Measurements from ENCODE around the gene CHTF18. TPM values are rescaled to one million over a fixed set of nuclear protein-coding genes. Genes with fewer than 3 reads are reported as not detected.

CHTF18 gene
- total RNA-seq, 4 donors from 2014 or later: 2.0 to 8.8 (median 3.4) TPM

DNA sequence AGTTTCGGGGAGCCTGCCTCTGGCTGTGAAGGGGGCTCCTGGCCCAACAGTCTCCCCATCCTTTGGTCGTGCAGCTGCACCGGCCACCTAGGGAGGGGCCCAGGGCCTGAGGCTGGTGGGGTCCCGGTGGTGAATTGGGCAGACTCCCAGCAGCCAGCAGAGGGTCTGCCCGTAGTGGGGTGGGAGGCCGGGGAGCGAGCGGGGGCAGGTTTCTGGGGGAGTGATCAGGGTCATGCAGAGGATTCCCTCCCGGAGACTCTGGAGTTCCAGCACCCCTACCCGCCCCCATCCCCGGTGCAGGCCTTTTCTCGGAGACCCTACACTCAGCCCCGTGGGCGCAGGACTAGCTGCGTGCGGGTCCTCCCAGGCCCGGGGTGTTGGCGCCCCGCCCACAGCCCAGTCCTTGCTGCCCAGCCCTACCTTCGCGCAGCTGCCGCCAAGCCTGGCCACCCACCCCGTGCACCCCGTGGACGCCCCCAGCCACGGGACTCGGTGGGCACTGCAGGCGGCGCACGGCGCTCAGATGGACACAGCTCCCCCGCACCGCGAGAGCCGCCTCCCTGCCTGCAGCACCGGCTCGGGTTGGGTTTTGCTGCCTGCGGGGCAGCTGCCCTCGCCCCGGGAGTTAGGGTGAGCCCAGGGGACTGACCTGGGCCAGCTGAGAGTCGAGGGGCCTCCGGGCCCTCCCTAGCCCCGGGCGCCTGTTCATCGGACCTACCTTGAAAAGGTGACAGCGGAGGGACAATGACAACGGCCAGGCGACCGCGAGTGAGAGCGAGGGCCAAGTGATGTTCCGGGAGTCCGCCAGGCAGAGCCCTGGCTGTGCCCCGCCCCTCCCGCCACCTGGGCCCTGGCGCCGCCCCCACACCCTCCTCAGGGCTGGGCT is 11.8 kb downstream of the CHTF18 start, which contains the start of gene GNG13:
Gene GNG13 (minus strand): TSS at position 787 of the 886 bp plus-strand sequence. CDS start 1,657 bp downstream, outside the sequence.
- DNase-seq (ENCODE audit: extremely low spot score): no peak
- TF ChIP-seq CTCF (IDR thresholded peaks at IDR 0.05) (no peak), POLR2AphosphoS5 (IDR thresholded peaks at IDR 0.05) (no peak), EP300 (IDR thresholded peaks at IDR 0.05) (no peak), POLR2A (IDR thresholded peaks at IDR 0.05; ENCODE audit: low read depth) (no peak)
- no peaks in the 10 kb centered on the region for H3K36me3 ChIP-seq
- no peak within 1 kb of the TSS for H3K4me3 ChIP-seq
- WGBS: 10% methylated on average over 19 of the region's 57 CpGs
- H3K9me3 ChIP-seq: no peaks in the 10 kb centered on the region
- peaks cover 0 to 97% (median 28%) of the 10 kb centered on the region in 4 donors for H3K27me3 ChIP-seq
- H3K27ac ChIP-seq (replicated peaks in 1 of 4): no peak within 1 kb of the TSS
- peaks cover 0 to 10% (median 3%) of the 10 kb centered on the region in 4 donors for H3K4me1 ChIP-seq
- intact Hi-C loops (cut with DNase I): no loop called here

DNA sequence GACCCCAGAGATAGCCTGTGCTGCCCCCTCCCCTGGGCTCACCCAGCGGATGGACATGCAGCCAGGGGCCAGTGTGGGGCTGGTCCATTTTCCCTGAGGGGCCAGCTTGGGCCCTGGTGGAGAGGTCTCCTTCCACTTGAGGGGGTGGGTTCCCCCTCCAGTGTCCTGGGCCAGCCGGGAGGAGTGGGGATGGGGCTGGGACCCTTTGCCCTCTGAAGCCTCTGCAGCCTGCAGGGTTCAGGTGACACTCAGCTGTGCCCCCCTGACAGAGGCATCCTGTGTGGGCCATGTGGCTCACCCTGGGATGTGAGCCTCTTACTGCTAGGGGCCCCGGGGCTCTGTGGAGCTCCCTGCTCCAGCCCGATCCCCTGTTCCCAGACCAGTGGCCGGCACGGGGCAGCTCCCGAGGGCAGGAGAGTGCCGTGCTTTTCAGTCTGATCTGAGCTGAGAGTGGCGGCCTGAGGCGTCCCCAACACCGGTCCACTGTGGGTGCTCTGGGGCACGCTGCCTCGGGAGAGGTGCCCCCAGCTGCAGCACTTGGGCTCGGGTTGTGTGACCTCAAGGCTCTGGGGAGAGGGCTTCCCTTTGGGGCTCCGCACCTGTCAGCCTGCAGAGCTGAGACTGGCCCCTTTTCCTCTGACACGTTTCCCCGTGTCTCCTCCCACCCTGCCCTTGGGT is 12.6 kb downstream of the CHTF18 start:
- H3K27ac ChIP-seq (replicated peaks in 1 of 4): no peak overlapping the region
- WGBS: 20% methylated on average over 3 of the region's 17 CpGs
- H3K9me3 ChIP-seq: no peaks in the 10 kb centered on the region
- H3K36me3 ChIP-seq: no peaks in the 10 kb centered on the region
- H3K4me3 ChIP-seq: no peak overlapping the region
- TF ChIP-seq POLR2AphosphoS5 (IDR thresholded peaks at IDR 0.05) (no peak), CTCF (IDR thresholded peaks at IDR 0.05) (no peak), EP300 (IDR thresholded peaks at IDR 0.05) (no peak), POLR2A (IDR thresholded peaks at IDR 0.05; ENCODE audit: low read depth) (no peak)
- H3K27me3 ChIP-seq: peaks cover 0 to 99% (median 28%) of the 10 kb centered on the region in 4 donors
- intact Hi-C loops (cut with DNase I): no loop called here
- no peak for DNase-seq (ENCODE audit: extremely low spot score)
- peaks cover 0 to 16% (median 5%) of the 10 kb centered on the region in 4 donors for H3K4me1 ChIP-seq

DNA sequence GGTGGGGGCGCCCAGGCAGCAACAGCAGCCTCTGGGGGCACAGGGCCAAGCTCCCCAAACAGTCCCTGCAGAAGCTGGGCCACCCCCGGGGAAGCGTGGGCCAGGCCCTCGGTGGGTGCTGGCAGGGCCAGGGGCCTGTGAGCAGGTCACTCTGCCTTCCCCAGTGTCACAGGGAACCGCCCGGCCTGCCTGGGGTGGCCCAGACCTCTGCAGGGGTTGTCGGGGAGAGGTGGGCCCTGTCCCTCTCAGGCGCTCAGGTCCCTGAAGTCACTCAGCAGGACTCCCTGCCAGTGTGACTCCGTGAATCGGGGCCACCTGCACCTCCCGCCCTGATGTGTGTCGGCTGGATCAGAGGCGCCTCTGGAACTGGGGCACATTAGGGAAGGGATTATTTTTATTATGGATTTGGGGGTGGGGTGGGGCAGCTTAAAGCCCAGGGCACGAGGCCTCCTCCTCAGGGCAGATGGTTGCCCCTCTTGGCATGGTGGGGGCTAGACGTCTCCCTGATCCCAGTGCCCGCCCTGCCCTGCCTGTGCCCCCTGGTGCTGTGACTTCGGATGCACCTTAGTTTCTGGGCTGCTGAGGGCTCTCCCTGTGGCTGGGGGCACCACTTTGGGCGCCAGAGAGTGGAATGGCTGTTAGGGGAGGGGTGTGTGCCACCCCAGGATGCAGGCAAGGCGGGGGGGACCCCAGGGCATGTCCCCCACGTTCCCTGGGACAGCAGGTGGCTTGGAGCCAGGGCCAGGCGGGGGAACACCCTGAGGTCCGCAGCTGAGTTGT is 13.4 kb downstream of the CHTF18 start:
- Histone ChIP-seq H3K4me3 (no peak overlapping the region), H3K4me1 (peaks cover 2 to 24% (median 12%) of the 10 kb centered on the region in 4 donors), H3K27me3 (peaks cover 0 to 91% (median 28%) of the 10 kb centered on the region in 4 donors), H3K9me3 (no peaks in the 10 kb centered on the region), H3K36me3 (no peaks in the 10 kb centered on the region), H3K27ac (replicated peaks in 1 of 4) (no peak overlapping the region)
- no peak for TF ChIP-seq POLR2AphosphoS5 (IDR thresholded peaks at IDR 0.05)
- no peak for TF ChIP-seq EP300 (IDR thresholded peaks at IDR 0.05)
- TF ChIP-seq POLR2A (IDR thresholded peaks at IDR 0.05; ENCODE audit: low read depth): no peak
- no peak for TF ChIP-seq CTCF (IDR thresholded peaks at IDR 0.05)
- WGBS: 69% methylated on average over 10 of the region's 22 CpGs
- DNase-seq (ENCODE audit: extremely low spot score): no peak
- intact Hi-C loops (cut with DNase I): no loop called here

DNA sequence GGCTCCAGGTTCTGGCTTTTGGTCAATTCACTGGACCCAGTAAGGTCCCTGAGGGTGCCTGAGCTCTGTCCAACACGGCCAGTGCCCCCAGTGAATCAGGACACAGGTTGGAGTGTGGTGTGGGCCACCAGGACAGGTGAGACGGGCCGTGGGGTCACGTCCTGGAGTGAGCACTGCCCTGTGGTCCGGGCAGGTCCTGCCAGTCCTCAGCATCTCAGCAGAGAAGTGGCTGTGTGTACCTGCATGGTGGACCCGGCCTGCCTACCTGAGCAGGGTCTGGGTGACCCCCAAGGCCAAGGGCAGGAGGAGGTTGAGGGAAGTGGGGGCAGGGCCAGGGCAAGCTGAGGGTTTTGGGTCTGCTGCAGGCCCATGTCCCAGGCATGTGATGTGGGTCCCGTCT is 14.0 kb downstream of the CHTF18 start:
- Histone ChIP-seq H3K4me1 (peaks cover 5 to 29% (median 16%) of the 10 kb centered on the region in 4 donors), H3K27ac (replicated peaks in 1 of 4) (no peak overlapping the region), H3K9me3 (no peaks in the 10 kb centered on the region), H3K4me3 (no peak overlapping the region), H3K27me3 (peaks cover 0 to 84% (median 28%) of the 10 kb centered on the region in 4 donors), H3K36me3 (no peaks in the 10 kb centered on the region)
- intact Hi-C loops (cut with DNase I): no loop called here
- TF ChIP-seq EP300 (IDR thresholded peaks at IDR 0.05): no peak
- TF ChIP-seq CTCF (IDR thresholded peaks at IDR 0.05): no peak
- TF ChIP-seq POLR2AphosphoS5 (IDR thresholded peaks at IDR 0.05): no peak
- TF ChIP-seq POLR2A (IDR thresholded peaks at IDR 0.05; ENCODE audit: low read depth): no peak
- WGBS: 80% methylated on average over 1 of the region's 7 CpGs
- no peak for DNase-seq (ENCODE audit: extremely low spot score)
